ENCODE measurements around the gene PDRG1.

Gene PDRG1

DNA sequence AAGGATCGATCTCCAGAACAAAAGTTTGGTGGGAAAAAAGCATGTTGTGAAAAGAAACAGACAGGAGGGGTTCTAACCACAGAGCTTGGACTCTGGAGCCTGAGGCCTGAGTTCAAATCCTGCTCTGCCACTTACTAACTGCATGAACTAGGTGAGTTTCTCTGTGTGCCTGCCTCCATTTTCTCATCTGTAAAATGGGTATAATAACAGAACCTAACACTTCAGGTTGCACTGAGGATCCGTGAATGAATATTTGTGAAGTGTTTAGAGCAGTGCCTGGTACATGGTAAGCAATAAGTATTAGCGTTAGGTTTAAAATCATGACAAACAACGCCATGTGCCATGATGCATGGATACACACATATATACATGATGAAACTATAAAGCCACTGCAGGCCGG is 44.8 kb downstream of the PDRG1 start:
- no peak for DNase-seq (ENCODE audit: low spot score)

DNA sequence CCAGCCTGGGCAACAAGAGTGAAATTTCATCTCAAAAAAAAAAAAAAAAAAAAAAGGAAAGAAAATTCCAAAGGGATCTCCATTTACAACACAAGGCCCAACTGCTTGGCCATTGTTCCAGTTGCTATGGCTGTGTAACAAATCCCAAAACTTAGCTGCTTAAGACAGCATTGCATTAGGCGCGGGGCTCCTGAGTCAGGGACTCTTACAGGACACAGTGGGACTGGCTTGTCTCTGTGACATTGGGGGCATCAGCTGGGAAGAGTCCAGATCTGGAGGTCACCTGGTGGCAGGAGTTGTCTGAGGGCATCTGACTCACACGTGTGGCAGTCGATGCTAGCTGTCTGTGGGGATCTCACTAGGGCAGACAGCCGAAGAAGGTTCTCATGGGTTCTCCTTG is 45.8 kb downstream of the PDRG1 start:
- DNase-seq (ENCODE audit: low spot score) = no peak

DNA sequence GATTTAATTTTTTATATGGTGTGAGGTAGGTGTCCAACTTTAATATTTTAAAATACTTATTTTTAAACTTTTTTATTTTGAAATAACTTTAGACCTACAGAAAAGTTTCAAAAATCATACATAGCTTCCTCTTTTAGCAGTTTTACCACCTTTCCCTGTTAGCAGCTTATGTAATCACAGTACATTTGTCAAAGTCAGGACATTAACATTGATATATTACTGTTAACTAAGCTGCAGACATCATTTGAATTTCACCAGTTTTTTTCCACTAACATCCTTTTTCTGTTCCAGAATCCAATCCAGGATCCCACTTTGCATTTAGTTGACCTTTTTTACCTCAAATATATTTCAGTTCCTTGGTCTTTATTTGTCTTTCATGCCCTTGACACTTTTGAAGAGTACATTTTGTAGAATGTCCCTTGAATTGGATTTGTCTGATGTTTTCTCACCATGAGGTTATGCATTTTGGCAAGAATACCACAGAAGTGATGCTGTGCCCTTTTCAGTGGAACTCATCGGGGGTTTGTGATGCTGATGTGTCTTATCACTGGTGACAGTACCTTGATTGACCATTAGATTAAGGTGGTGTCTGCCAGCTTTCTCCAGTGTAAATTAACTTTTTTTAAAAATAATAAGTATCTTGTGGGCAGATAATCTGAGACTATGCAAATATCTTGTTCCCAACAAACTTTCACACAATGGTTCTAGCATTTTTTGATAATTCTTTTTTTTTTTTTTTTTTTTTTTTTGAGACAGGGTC is 48.0 kb downstream of the PDRG1 start:
- DNase-seq (ENCODE audit: low spot score) = no peak

DNA sequence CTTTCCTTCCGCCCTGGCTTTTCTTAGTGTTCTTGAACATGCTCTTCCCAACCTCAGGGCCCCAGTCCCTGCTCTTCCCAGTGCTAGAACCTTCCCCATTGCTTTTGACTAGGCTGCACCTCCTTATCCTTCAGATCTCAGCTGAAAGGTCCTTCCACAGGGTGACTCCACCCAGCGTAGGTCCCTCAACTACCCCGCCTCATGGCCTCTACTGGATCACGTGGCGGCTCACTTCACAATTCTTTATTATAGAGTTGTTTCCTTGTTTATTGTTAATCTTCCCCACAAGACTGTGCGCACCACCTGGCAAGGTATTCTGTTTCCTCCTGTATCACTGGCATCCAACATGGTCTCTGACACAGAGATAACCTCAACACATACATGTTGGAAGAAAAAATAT is 50.2 kb downstream of the PDRG1 start:
- DNase-seq (ENCODE audit: low spot score) = no peak

DNA sequence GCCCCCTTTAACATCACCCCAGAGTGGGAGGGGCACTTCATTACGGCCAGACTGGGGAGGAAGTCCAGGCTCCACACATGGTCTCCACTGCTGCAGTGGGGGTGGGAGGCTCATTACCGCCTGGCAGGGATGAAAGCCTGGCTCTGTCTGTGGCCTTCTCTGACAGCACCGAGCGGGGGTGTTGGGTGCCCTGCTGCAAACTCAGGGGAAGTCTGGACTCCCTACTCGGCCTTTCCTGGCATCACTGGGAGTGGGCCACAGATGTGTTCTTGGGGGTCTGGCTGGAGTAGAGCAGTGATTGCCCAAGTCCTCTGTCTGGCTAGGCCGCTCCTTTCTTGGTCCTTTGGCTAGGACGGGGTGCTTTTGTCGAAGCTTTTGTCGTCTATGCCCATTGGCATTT is 54.3 kb downstream of the PDRG1 start:
- no peak for DNase-seq (ENCODE audit: low spot score)

DNA sequence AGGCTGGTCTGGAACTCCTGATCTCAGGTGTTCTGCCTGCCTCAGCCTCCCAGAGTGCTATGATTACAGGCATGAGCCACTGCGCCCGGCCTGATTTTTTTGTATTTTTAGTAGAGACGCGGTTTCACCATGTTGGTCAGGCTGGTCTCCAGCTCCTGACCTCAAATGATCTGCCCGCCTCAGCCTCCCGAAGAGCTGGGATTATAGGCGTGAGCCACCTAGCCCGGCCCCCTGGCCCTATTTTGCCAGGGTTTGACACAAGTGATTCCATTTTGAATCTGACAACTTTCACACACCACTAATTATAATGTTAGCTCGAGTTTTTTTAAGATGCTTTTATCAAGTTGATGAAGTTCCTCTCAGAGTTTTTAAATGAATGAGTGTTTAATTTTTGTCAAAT is 55.8 kb downstream of the PDRG1 start:
- DNase-seq (ENCODE audit: low spot score) = no peak

DNA sequence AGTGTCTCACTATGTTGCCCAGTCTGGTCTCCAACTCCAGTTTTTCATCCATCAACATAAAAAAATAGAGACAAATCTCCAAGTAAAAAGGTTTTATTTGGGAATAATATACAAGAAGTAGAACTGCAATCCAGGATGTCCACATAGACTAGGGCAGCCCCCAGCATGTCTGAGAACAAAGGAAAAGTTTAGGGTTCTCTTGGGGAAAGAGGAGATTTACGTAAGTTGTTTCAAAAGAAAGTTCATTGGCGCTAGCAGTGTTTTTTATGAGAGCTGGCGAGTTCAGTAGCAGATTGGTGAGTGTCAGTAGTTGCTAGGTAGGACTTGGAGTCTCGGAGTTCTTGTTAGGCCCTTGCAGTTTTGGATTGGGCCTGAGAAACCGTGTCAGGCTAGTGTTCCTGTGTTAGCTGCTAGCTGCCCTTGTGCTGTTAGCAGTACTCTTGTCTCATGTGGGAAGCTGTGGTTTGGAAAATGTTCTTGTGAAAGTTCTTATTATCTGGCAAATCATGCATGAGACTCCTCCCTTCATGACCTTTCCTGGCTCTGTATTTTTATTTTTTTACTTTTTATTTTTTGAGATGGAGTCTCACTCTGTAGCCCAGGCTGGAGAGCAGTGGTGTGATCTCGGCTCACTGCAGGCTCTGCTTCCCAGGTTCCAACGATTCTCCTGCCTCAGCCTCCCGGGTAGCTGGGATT is 56.7 kb downstream of the PDRG1 start:
- peak; percentile 80 for DNase-seq (ENCODE audit: low spot score)

All from cerebellar cortex (tissue), 1 donor.